ENCODE results near the gene COL4A1. TPM values are rescaled to one million over a fixed set of nuclear protein-coding genes. Genes with fewer than 3 reads are reported as not detected.

Gene COL4A1
- total RNA-seq, 4 donors from 2014 or later, result 989 to 1,633 (median 1,298) TPM

- TF ChIP-seq, protein P1, sequence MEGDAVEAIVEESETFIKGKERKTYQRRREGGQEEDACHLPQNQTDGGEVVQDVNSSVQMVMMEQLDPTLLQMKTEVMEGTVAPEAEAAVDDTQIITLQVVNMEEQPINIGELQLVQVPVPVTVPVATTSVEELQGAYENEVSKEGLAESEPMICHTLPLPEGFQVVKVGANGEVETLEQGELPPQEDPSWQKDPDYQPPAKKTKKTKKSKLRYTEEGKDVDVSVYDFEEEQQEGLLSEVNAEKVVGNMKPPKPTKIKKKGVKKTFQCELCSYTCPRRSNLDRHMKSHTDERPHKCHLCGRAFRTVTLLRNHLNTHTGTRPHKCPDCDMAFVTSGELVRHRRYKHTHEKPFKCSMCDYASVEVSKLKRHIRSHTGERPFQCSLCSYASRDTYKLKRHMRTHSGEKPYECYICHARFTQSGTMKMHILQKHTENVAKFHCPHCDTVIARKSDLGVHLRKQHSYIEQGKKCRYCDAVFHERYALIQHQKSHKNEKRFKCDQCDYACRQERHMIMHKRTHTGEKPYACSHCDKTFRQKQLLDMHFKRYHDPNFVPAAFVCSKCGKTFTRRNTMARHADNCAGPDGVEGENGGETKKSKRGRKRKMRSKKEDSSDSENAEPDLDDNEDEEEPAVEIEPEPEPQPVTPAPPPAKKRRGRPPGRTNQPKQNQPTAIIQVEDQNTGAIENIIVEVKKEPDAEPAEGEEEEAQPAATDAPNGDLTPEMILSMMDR (IDR thresholded peaks at IDR 0.05; ENCODE audit: low read depth), result no peak
Observed at GRCh38 chr13:110224519-110224918, 82.4 kb downstream of the COL4A1 start.

DNA sequence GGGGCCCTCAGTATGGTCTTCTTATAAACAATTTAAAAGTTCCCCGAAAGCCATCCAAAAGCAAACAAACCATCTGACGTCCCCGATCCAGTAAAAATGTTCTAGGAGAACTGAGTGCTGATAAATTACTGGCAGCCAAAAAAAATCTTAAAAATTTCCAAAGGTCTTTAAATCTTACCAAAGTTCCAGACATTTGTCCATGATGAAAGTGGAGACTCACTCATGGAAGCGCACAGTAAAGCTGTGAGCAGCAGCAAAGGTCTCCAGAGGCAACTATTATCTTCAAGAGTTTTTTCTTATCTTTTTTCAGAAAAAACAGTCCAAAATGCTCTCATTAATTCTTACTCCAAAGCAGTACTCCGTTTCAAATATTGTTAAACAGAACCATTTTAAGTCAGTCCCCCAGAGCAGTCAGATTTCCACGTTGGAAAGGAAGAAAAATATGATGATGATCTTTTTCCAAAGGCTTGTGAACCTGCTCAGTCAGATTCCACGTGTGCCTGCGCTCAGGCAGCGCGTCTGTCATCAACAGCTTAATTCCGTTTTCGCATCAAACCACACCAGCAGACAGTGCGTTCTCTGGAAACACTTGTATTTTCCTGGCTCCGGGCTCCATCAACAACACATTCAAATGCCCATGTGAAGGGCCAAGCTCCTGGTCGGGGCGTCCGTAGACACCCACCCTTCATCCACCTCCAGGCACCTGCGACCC lies 85.4 kb downstream of the COL4A1 start:
- TF ChIP-seq, protein P1 (IDR thresholded peaks at IDR 0.05; ENCODE audit: low read depth), result no peak

DNA sequence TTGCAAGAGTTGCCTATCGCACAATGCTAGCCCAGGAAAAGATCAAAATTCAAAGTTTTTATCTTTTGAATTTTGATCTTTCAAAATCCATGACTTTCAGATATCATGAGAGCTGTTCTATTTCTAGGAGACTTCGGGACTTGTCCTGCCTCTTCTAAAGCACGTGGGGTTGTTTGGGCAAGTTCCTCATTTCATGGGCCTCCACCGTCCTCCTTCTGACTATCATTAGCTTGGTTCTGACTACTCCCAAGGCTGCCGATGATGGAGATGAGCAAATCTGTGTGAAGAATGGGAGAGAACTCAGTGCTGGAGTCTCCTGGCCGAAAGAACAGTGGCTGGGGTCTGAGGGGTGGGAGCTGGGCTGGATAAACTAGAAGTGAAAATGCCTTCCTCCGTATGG lies 86.5 kb downstream of the COL4A1 start:
- TF ChIP-seq, protein P1 (IDR thresholded peaks at IDR 0.05; ENCODE audit: low read depth), result no peak

DNA sequence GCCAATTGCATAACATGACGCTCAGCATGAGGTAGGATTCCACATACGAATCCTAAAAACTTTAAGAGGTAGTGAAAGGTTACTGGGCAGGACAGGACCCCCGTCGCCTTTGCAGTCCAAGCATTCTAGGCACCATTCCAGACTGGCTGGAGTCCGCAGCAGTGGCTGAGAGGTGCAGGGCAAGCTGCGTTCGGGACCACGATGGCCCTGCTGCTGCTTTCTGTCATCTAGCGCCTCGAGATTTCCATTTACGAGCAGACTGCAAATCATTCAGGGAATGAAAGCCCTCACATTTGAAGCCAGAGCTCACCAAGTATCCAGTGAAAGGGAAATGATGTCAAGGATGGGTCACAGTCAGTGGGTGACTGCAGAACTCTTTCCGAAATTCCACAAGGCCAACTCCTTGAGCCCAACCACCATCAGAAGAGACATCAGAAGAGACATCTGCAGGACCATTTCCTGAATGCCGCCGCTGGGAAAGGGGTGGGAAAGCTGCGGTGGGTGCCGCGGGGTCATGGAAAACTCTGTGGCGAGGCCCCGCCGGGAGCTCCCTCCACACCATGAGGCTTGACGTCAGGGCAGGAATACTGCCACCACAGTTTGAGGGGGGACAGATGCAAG lies 88.3 kb downstream of the COL4A1 start:
- TF ChIP-seq, protein P1 (IDR thresholded peaks at IDR 0.05; ENCODE audit: low read depth), result no peak

- TF ChIP-seq, protein P1 (IDR thresholded peaks at IDR 0.05; ENCODE audit: low read depth), result no peak
Observed at GRCh38 chr13:110217811-110218210, 89.1 kb downstream of the COL4A1 start.

- TF ChIP-seq, protein P1 (IDR thresholded peaks at IDR 0.05; ENCODE audit: low read depth), result no peak
Observed at GRCh38 chr13:110217085-110217484, 89.9 kb downstream of the COL4A1 start.

DNA sequence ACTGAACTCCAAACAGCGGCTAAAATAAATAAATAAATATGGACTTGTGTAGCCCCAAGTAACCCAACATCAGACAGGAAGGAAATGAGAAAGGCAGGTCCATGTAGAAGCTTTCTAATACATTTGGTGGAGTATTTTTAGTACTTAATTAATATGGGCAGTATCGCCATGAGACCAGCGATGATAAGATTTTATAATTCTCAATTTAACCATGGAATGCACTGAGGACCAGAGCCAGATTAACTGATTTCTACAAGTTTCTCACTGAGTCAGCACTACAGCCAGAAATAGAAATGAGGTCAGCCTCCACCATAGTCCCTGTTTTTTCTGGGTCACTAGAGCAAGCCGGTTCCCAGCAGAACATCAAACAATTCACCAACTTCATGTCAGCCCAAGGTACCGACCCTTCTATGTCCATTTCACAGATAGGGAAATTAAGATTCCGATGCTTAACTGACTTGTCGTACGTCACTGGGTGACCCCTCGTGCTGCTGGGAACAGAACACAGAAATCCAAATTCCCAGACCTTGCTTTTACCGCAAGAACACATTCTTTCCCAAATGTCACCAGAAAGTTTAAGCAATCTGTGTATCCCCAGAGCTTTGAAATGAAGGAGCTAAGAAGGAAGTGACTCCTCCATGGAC lies 90.4 kb downstream of the COL4A1 start:
- TF ChIP-seq, protein P1 (IDR thresholded peaks at IDR 0.05; ENCODE audit: low read depth), result no peak

Measured in subcutaneous adipose tissue (tissue), 4 donors.